HG02943 (cell line): ENCODE results near the gene ANK3.

Experiments used
- ATAC-seq: cut with Tn5 transposase; IDR thresholded peaks from one replicate; pipeline ENCODE4 v1.9.1; 2021; ENCODE audit warnings: mild to moderate bottlenecking, low read depth, moderate library complexity; ENCODE audit not compliant: unreplicated experiment

ANK3 gene

GRCh38 chr10:60289800-60290199 is 99.9 kb downstream of the ANK3 start:
- no peak for ATAC-seq

GRCh38 chr10:60288256-60288655 is 101.4 kb downstream of the ANK3 start:
- ATAC-seq = no peak

- no peak for ATAC-seq
Observed at GRCh38 chr10:60286559-60286958, 103.1 kb downstream of the ANK3 start.

GRCh38 chr10:60283397-60283796 is 106.3 kb downstream of the ANK3 start:
- no peak for ATAC-seq

- ATAC-seq = no peak
Observed at GRCh38 chr10:60282771-60283353, 106.8 kb downstream of the ANK3 start.

GRCh38 chr10:60281792-60282353 is 107.8 kb downstream of the ANK3 start:
- ATAC-seq = no peak

- no peak for ATAC-seq
Observed at GRCh38 chr10:60281331-60281730, 108.3 kb downstream of the ANK3 start.

GRCh38 chr10:60280475-60280874 is 109.2 kb downstream of the ANK3 start:
- ATAC-seq = no peak

- no peak for ATAC-seq
Observed at GRCh38 chr10:60277656-60278055, 112.0 kb downstream of the ANK3 start.

GRCh38 chr10:60276232-60276631 is 113.4 kb downstream of the ANK3 start:
- ATAC-seq = no peak

- no peak for ATAC-seq
Observed at GRCh38 chr10:60271319-60272040, 118.2 kb downstream of the ANK3 start.

GRCh38 chr10:60270426-60270825 is 119.2 kb downstream of the ANK3 start:
- no peak for ATAC-seq

- no peak for ATAC-seq
Observed at GRCh38 chr10:60267802-60268201, 121.9 kb downstream of the ANK3 start.

GRCh38 chr10:60266513-60266912 is 123.2 kb downstream of the ANK3 start:
- ATAC-seq = no peak

- ATAC-seq = no peak
Observed at GRCh38 chr10:60262647-60263126, 127.0 kb downstream of the ANK3 start.

GRCh38 chr10:60260321-60260720 is 129.4 kb downstream of the ANK3 start:
- ATAC-seq = no peak

- ATAC-seq = no peak
Observed at GRCh38 chr10:60258429-60258797, 131.3 kb downstream of the ANK3 start.

- ATAC-seq = no peak
Observed at GRCh38 chr10:60257767-60258428, 131.8 kb downstream of the ANK3 start.

- ATAC-seq = no peak
Observed at GRCh38 chr10:60254776-60255175, 134.9 kb downstream of the ANK3 start.

- no peak for ATAC-seq
Observed at GRCh38 chr10:60253484-60253883, 136.2 kb downstream of the ANK3 start.

GRCh38 chr10:60252688-60253087 is 137.0 kb downstream of the ANK3 start:
- no peak for ATAC-seq
